NCI-H2107 treated with DMSO at 0.1 percent for 48 hours (cell line): ENCODE measurements around the gene SMAD7.

ENCODE experiments used
- DNase-seq: peaks from one replicate; lab custom pipeline; 2025; ENCODE audit not compliant: unreplicated experiment; lab: John Stamatoyannopoulos, UW

SMAD7 gene

GRCh38 chr18:48931680-48932461 is 18.9 kb downstream of the SMAD7 start:
- DNase-seq = no peak

- DNase-seq = no peak
Observed at GRCh38 chr18:48930926-48931325, 19.8 kb downstream of the SMAD7 start.

- no peak for DNase-seq
Observed at GRCh38 chr18:48929941-48930713, 20.6 kb downstream of the SMAD7 start.

GRCh38 chr18:48929212-48929612 is 21.6 kb downstream of the SMAD7 start:
- DNase-seq = no peak

GRCh38 chr18:48928787-48929186 is 22.0 kb downstream of the SMAD7 start:
- DNase-seq = peak; percentile 75

GRCh38 chr18:48927286-48928080 is 23.3 kb downstream of the SMAD7 start:
- DNase-seq = no peak

GRCh38 chr18:48926420-48926857 is 24.3 kb downstream of the SMAD7 start:
- DNase-seq = no peak

GRCh38 chr18:48925491-48925780 is 25.3 kb downstream of the SMAD7 start:
- no peak for DNase-seq

- DNase-seq = no peak
Observed at GRCh38 chr18:48924630-48925490, 25.9 kb downstream of the SMAD7 start.

GRCh38 chr18:48923746-48924629 is 26.8 kb downstream of the SMAD7 start:
- no peak for DNase-seq

GRCh38 chr18:48922801-48923730 is 27.7 kb downstream of the SMAD7 start:
- no peak for DNase-seq

GRCh38 chr18:48922226-48922800 is 28.5 kb downstream of the SMAD7 start:
- no peak for DNase-seq

GRCh38 chr18:48921305-48922225 is 29.2 kb downstream of the SMAD7 start:
- DNase-seq = no peak

- no peak for DNase-seq
Observed at GRCh38 chr18:48920408-48921038, 30.2 kb downstream of the SMAD7 start.

- DNase-seq = no peak
Observed at GRCh38 chr18:48919547-48919946, 31.2 kb downstream of the SMAD7 start.

- DNase-seq = no peak
Observed at GRCh38 chr18:48918660-48919456, 31.9 kb downstream of the SMAD7 start.
